NCI-H226 (cell line): Measurements from ENCODE around the gene PANX1.
"Not testable (repeated sequence)": the region's sequence is repeated elsewhere in the genome, so short reads cannot be mapped to it uniquely, and the experiment has no call there.

ENCODE experiments used
- DNase-seq: peaks from one replicate; pipeline ENCODE4 v3.0.0-alpha.2; 2015

PANX1 gene, protein sequence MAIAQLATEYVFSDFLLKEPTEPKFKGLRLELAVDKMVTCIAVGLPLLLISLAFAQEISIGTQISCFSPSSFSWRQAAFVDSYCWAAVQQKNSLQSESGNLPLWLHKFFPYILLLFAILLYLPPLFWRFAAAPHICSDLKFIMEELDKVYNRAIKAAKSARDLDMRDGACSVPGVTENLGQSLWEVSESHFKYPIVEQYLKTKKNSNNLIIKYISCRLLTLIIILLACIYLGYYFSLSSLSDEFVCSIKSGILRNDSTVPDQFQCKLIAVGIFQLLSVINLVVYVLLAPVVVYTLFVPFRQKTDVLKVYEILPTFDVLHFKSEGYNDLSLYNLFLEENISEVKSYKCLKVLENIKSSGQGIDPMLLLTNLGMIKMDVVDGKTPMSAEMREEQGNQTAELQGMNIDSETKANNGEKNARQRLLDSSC

DNA sequence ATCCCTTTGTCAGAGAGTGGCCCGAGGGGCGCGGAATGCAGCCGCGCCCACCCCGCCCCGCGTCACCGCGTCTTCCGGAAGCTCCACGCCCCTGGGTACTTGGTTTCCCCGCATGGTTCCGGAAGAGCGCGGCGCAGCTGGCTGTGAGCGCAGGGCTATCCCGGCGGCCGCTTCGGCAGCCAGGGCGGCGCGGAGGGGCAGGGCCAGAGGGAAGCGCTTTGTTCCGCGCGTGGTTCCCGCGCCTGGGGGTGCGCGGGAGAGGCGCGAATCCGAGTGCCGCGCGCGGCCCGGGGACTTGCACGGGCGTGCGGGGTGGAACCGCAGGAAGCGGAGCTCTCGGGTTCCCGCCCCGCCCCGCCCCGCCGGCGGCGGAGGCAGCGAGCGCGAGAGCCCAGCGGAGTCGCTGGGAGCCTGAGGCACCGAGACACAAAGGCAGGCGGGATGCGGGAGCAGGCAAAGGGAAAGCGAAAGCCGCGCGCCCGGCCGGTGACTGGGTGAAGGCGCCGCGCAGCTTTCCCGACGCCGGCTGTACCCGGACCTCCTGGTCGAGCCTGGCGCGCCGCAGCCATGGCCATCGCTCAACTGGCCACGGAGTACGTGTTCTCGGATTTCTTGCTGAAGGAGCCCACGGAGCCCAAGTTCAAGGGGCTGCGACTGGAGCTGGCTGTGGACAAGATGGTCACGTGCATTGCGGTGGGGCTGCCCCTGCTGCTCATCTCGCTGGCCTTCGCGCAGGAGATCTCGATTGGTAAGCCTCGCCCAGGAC, at the start of gene PANX1:
PANX1 (plus strand) TSS at position 96 of the 766 bp plus-strand sequence; CDS start at position 568, 472 bp downstream.
- peak; percentile 85 for DNase-seq

DNA sequence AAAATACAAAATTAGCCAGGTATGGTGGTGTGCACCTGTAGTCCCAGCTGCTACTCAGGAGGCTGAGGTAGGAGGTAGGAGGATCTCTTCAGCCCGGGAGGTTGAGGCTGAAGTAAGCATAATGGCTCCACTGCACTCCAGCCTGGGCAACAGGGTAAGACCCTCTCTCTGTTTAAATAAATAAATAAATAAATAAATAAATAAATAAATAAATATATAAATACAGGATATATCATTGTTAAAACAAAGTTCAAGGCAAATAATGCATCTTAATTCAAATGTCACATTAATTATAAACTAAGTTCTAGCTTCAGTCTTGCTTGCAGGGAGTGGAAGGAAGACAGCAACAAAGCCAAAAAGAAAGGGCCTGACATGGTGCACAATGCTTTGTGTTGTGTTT, 44.5 kb upstream of the PANX1 start:
- DNase-seq = no peak

DNA sequence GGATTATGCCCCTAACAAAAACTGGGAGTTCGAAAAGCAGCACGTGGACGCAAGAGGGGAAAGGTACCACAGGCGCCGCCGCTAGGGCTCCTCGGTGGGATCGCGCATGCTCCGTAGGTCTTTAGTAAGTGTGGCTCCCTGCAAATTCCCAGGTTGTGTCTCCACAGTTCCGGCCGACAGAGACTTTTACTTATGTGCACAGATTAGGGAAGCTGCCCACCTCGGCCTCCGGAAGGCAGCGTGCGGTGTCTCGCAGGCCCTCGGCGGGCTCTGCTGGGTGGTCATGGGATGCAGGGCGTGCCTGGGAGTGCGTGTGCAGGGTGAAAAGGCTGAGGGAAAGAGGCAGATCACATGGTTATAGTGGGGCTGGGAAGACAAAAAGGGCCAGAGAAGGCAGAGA, 39.7 kb upstream of the PANX1 start:
- DNase-seq = no peak

DNA sequence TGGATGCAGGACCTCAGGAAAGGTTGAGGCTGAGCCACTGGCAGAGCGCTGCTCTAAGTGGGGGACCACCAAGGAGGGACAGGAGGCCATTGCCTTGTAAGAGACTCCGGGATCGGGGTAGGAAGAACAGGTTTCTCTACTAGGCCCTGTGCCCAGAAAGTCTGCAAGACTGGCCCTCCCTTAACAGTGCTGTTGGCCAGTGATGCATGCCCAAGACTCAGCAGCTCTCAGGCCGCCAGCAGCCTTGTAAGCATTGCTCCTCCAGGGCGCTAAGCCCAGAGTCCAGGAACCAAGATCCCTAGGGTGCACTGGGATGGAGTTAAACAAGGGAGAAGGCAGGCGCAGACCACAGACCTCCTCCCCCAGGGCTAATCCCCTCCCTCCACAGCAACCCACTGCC, 39.3 kb upstream of the PANX1 start:
- no peak for DNase-seq

DNA sequence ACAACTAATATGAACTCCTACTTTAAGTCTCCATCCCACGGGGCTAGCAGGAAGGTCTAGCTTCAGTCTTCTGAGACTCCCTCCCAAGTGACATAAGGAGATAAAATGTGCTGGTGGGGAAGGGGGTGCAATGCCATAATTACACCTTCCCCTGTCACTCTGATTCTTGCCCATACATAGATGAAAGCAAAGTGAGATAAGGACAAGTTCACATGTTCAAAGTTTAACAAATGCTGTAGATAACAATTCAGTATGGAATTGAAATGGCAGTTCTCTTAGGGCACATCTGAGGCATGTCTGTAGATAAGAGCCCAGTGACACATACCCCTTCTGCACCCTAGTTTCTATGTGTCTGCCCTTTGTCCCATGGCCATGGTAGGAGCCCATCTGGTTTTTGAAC, 38.2 kb upstream of the PANX1 start:
- no peak for DNase-seq

DNA sequence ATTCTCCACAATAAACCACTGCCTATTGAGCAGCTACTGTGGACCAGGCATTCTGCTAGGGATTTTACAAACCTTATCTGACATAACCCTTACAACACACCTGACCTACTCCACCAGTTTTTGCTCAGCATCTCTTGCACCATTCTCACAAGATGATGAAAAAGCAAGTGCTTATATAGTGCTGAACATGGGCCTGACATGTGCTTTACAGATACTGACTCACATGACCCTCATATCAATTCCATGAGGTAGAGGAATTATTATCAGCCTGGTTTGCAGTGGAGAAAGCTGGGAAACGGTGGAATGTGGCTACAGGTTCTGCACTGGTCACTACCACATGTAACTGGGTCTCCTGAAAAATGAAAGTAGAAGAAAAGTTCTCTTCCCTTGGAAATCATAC, 37.5 kb upstream of the PANX1 start:
- DNase-seq = no peak

DNA sequence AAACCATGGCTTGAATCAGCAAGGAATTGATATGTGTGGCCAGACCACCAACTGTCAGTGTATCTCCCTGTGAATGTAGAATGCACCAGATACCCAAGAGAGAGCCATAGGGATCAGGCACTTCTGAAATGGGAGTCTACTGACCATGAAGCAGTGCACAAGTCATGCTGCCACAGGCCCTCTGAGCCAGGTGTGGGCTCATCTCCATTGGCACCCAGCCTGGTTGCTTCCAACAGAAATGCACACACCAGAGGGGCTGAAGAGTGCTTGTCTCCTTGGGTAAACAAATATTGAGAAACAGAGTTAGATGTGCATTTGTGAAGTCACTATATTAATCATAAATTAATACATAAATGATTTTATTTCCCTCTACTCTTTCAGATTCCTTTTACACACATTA, 28.4 kb upstream of the PANX1 start:
- no peak for DNase-seq

DNA sequence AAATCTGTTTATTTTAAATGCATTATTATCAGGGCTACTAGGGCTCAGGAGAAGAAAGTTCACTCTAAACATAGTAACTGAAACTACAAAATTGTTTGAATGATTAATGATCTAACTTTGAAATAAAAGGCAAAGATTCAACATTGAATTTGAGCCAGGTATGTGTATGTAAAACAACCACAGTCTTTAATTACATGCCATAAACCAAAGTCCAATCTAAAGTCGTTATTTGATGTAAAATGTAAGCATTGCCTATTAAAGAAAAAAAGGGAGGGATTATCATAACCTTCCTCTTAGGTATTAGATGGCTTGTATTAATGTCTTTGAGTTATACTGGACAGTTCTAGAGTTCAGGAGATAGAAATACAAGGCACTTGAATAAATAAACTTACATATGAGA, 25.2 kb upstream of the PANX1 start:
- DNase-seq = no peak

DNA sequence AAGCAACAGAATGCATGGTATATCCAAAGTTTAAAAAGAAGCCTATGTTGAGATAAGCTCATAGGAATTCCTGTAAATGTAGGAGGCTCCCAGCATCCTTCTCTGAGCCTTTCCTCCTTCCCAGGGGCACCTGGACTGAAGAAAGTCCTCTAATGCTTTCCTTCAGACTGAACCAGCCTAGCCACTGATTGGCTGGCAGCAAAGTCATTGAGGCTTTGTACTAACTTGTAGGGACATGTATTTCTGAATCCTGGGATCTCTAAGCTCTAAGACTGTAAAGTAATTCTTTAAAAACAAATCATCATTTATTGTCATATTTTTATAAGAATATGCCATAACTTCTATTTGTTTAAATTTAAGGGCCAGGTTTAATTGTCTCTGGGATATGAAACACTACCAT, 23.9 kb upstream of the PANX1 start:
- DNase-seq = no peak

DNA sequence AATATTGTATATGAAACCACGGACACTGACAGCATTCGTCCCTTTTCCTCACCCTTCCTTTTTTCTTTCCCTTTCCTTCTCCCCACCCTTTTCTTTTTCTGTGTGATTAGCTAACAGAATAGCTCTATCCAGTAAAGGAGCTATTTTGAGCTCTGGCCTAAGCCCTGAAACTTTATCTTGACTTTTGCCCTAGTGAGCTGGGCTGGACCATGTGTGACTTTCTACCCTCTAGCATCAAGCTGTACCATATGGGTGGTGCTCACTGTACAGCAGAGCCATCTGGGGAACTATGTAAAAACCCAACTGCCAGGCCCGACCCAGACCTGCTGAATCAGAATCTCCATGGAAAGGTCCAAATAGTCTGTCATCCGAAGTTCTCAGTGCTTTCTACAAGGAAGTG, 21.9 kb upstream of the PANX1 start:
- DNase-seq = no peak

DNA sequence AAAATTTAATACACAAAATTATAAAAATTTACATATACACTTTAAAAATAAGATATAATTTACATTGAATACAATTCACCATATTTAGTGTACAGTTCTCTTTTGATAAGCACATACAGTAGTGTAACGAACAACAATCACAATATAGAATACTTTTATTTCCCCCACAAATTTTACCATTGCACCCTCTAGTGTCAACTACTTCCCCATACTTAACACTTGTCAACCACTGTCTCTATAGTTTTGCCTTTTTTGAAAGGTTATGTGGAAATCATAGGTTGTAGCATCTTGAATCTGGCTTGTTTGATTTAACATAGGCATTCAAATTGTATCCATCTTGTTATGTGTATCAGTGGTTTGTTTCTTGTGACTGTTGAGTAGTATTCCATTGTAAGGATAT, 21.3 kb upstream of the PANX1 start:
- no peak for DNase-seq

DNA sequence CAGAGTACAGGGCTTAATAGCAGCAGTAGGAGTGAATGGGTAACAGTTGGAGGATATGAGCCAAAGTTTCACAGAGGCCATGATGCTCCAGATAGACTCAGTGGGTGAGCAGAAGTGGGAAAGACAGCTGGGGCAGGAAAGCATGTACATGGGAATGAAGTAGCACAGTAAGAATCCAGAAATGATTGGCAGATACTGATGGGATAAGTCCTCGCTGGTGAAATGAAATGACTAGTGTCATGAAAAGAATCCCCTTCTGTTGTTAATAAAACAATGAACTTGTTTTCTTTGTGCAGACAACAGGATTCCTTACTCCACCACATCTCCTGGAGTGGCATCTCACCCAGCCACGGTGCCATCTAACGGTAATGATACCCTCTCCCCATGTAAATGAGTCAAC, 17.4 kb upstream of the PANX1 start:
- DNase-seq = peak; percentile 46

DNA sequence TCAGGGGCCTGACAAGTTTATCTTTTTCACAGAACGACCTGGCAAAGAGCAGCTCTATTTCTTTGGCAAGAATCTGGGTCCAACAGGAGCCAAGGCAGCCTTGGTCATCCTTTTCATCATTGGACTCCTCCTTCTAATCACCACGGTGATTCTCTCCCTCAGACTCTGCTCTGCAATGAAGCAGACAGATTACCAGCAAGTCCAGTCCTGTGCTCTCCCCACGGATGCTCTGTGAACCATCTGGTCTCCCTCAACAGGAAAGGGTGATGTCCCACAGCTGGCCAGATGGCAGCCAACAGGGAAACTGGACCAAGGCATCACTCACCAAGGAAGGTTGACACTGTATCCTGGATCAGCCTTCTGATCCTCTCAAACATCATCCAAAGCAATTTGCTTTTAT, 17.0 kb upstream of the PANX1 start:
- no peak for DNase-seq

DNA sequence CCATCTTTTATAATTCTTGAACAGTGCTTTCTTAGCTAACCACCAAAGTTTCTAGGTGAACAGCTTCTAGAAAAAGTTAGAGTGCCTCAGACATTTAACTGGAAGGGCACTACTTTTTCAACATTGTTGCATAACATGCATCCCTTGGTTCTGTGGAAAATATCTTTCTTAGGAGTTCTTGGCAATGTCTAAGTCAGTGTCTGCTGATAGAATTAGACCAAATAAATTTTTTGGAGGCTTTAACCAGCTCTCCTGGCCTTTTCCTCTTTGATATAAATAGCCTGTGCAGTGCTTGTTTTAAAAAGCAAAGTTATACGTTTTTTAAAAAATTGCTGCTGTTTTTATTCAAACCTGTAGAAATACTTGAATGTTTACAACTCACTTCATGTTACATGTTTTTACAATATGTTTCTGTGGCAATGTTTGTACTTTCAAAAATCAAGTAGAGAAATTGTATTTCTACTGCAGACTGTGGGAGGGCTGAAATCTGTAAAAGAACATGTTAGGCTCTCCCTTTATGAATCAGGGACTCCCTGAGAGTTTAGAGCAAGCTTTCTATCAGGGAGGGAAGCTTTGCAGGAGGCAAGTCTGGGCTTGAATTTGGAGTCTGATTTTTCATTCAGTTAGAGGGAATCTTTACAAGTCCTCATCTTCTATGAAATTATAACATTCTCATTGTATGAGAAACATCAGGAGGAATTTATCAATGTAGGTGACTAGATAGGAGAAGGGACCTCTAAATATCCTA, 16.3 kb upstream of the PANX1 start:
- DNase-seq = no peak

DNA sequence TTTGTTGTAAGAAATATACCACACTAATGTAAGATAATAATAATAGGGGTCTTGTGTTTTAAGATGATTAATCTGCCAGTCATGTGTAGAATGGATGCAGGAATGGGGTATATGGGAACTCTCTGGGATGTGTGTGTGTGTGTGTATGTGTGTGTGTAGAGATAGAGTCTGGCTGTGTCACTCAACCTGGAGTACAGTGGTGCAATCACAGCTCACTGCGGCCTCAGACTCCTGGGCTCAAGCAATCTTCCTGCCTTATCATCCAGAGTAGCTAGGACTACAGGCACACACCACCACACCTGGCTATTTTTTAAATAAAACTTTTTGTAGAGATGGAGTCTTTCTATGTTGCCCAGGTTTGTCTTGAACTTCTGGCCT, 11.5 kb upstream of the PANX1 start:
- DNase-seq = no peak

DNA sequence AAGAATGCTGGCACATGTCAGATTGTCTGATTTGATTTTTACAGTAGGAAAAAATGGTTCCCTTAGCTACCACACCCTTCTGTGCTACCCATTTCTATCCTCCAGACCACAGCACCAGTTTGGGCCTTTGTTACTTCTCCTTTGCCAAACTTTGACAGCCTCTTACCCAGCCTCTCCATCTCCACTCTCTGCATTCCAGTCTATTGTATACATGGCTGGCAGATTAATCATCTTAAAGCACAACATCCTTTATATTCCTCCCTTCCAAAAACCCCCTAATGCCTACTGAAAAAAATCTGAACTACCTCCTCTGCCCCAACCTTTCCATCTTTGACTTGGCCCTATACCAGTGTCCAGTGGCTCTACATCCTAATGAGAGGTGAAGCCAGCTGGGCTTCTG, 10.8 kb upstream of the PANX1 start:
- DNase-seq = peak; percentile 76

DNA sequence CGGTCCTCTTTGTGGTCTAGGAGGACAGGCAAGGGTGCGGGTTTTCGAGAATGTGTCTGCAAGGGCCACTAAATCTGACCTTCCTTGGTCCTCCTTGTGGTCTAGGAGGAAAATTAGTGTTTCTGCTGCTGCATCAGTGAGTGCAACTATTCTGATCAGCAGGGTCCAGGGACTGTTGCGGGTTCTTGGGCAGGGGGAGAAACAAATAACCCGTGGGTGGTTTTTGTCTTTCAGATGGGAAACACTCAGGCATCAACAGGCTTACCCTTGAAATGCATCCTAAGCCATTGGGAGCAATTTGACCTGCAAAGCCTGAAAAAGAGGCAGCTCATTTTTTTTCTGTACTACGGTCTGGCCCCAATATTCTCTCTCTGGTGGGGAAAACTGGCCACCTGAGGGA, 9.0 kb upstream of the PANX1 start:
- DNase-seq = not testable (repeated sequence)

DNA sequence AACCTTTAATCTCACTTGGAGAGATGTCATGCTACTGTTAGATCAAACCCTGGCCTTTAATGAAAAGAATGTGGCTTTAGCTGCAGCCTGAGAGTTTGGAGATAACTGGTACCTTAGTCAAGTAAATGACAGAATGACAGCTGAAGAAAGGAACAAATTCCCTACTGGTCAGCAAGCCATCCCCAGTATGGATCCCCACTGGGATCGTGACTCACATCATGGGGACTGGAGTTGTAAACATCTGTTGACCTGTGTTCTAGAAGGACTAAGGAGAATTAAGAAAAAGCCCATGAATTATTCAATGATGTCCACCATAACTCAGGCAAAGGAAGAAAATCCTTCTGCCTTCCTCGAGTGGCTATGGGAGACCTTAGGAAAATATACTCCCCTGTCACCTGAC, 8.1 kb upstream of the PANX1 start:
- not testable (repeated sequence) for DNase-seq

DNA sequence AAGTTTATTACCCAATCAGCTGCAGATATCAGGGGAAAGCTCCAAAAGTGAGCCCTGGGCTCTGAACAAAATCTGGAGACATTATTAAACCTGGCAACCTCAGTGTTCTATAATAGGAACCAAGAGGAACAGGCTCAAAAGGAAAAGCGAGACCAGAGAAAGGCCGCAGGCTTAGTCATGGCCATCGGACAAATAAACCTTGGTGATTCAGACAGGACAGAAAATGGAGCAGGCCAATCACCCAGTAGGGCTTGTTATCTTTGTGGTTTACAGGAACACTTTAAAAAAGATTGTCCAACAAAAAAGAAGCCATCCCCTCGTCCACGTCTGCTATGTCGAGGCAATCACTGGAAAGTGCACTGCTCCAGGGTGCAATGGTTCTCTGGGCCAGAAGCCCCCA, 7.7 kb upstream of the PANX1 start:
- DNase-seq = no peak

DNA sequence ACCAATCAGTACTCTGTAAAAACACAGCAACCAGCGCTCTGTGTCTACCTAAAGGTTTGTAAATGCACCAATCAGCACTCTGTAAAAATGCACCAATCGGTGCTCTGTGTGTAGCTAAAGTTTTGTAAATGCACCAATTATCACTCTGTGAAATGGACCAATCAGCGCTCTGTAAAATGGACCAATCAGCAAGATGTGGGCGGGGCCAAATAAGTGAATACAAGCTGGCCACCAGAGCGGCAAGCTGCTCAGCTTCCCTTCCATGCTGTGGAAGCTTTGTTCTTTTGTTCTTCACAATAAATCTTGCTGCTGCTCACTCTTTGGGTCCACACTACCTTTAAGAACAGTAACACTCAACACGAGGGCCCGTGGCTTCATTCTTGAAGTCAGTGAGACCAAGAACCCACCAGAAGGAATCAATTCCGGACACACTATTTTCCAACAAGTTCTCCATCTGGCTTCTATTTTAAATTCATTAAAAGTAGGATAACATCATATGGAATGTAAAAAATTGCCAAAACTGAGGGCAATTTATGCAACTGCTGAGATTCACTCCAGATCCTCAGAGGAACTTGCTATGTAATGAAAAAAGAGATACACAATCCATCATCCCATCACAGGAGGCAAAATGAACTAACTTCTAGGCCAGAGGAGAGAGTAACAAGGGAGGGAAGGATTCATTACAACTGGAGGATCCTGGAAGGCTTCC, 3.1 kb upstream of the PANX1 start:
- no peak for DNase-seq

DNA sequence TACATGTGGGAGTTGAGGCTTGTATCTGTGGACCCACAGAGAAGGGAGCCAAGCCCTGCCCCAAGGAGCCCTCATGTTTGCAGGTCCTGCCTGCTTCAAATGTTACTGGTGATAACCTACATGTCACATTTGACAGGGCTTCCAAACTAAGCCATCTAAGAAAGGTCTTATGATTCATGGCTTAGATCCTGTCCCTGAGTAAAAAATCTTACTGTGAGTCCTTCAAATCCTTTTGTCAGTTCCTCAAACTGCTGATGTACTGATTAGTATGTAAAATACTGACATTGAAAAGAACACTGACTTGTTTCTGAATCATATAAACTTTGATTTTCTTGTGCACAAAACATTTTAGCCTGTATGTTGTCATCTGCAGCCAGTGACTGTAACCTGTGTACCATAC, 1.0 kb upstream of the PANX1 start:
- no peak for DNase-seq

DNA sequence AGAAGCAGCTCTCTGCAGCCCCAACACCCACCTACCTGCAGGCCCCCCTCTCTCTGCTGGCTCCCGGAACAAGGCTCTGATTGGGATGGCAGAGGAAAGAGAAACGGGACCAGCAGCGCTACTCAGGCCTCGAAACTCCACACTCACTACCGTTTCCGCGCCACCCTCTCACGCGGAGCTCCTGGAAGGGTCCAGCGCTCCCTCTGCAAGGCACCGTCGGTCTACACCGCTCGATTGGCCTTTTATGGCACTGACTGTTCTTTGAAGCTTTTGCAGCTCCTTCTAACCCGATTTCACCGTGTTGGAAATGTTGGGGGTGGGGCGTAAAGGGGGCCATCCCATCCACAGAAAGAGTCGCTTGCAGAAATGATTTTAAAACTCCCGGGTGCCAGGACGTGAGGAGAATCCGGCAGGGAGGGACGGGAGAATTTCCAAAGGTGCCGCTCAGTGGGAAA, 323 bp upstream of the PANX1 start:
- no peak for DNase-seq
